Measurements from ENCODE around the gene NDST3. TPM values are rescaled to one million over a fixed set of nuclear protein-coding genes. Genes with fewer than 3 reads are reported as not detected.
A peak's percentile ranks its signal among the peaks of the same experiment; 100 is the strongest.

Gene NDST3
- total RNA-seq, 6 experiments from 2014 or later, result not detected

- Mint-ChIP-seq H3K4me3 (no peak overlapping the region), H3K27me3 (ENCODE audit: insufficient read depth) (peaks cover 2% of the 10 kb centered on the region; the same call in 1 of the 2 replicates), H3K27ac (no peak overlapping the region), H3K36me3 (ENCODE audit: low read depth) (peaks cover 11% of the 10 kb centered on the region), H3K4me1 (ENCODE audit: low read depth) (peaks cover 58% of the 10 kb centered on the region), H3K9me3 (peaks cover 12% of the 10 kb centered on the region)
- no peak for DNase-seq
- no peak for TF ChIP-seq CTCF (IDR thresholded peaks at IDR 0.05)
These were observed 137.1 kb downstream of the NDST3 start for GRCh38 chr4:118171381-118171780.

GRCh38 chr4:118173126-118173525 is 138.8 kb downstream of the NDST3 start:
- H3K9me3 Mint-ChIP-seq, result no peaks in the 10 kb centered on the region
- peaks cover 76% of the 10 kb centered on the region for H3K4me1 Mint-ChIP-seq (ENCODE audit: low read depth)
- no peak for DNase-seq
- H3K27ac Mint-ChIP-seq, result peak overlapping the region; percentile 90
- H3K4me3 Mint-ChIP-seq, result peak overlapping the region; percentile 37
- no peak for TF ChIP-seq CTCF (IDR thresholded peaks at IDR 0.05)
- H3K27me3 Mint-ChIP-seq (ENCODE audit: insufficient read depth), result peaks cover 2% of the 10 kb centered on the region; the same call in 1 of the 2 replicates
- H3K36me3 Mint-ChIP-seq (ENCODE audit: low read depth), result peaks cover 4% of the 10 kb centered on the region; the same call in 1 of the 2 replicates

GRCh38 chr4:118173956-118174725 is 139.9 kb downstream of the NDST3 start:
- peak overlapping the region; percentile 90 for H3K27ac Mint-ChIP-seq

GRCh38 chr4:118175506-118175905 is 141.2 kb downstream of the NDST3 start:
- no peak for TF ChIP-seq CTCF (IDR thresholded peaks at IDR 0.05)
- Mint-ChIP-seq H3K36me3 (ENCODE audit: low read depth) (0 out of 2 replicates have a peak, but pooled peaks cover 4% of the 10 kb centered on the region), H3K9me3 (no peaks in the 10 kb centered on the region), H3K4me1 (ENCODE audit: low read depth) (peaks cover 99% of the 10 kb centered on the region), H3K27ac (peak overlapping the region; percentile 90), H3K4me3 (peak overlapping the region; percentile 9), H3K27me3 (ENCODE audit: insufficient read depth) (peaks cover 2% of the 10 kb centered on the region; the same call in 1 of the 2 replicates)
- DNase-seq, result no peak

More at GRCh38 chr4:118173956-118174725, 139.9 kb downstream of the NDST3 start:
- peak overlapping the region; percentile 37 for H3K4me3 Mint-ChIP-seq
- no peaks in the 10 kb centered on the region for H3K9me3 Mint-ChIP-seq
- H3K4me1 Mint-ChIP-seq (ENCODE audit: low read depth), result peaks cover 86% of the 10 kb centered on the region
- DNase-seq, result peak; percentile 82
- H3K36me3 Mint-ChIP-seq (ENCODE audit: low read depth), result peaks cover 7% of the 10 kb centered on the region; the same call in 1 of the 2 replicates
- TF ChIP-seq CTCF (IDR thresholded peaks at IDR 0.05), result no peak
- peaks cover 2% of the 10 kb centered on the region; the same call in 1 of the 2 replicates for H3K27me3 Mint-ChIP-seq (ENCODE audit: insufficient read depth)

GRCh38 chr4:118177126-118177525 is 142.8 kb downstream of the NDST3 start:
- DNase-seq, result peak; percentile 40
- Mint-ChIP-seq H3K27me3 (ENCODE audit: insufficient read depth) (no peaks in the 10 kb centered on the region; the same call in 1 of the 2 replicates), H3K9me3 (no peaks in the 10 kb centered on the region), H3K36me3 (ENCODE audit: low read depth) (peaks cover 9% of the 10 kb centered on the region), H3K4me1 (ENCODE audit: low read depth) (peaks cover 93% of the 10 kb centered on the region), H3K4me3 (peak overlapping the region; percentile 9; the same call in 1 of the 2 replicates), H3K27ac (peak overlapping the region; percentile 57)
- no peak for TF ChIP-seq CTCF (IDR thresholded peaks at IDR 0.05)

Measured in HFFc6 (cell line).